NB4 (cell line): Measurements from ENCODE around the gene CRTAP.

Experiments
- POLR2A ChIP-seq: IDR thresholded peaks from 2 replicates; pipeline ENCODE4 v1.6.1; 2011; ENCODE audit warnings: mild to moderate bottlenecking; ENCODE audit not compliant: insufficient read length; ENCODE audit errors: extremely low read depth
- TF ChIP-seq, protein P1 (sequence below): IDR thresholded peaks from one replicate; pipeline ENCODE4 v1.5.1; 2012; ENCODE audit warnings: low read depth, low read length
- TF ChIP-seq, protein P2 (sequence below): IDR thresholded peaks from 2 replicates; pipeline ENCODE4 v1.6.1; 2011; ENCODE audit warnings: low read depth, low read length

DNA sequence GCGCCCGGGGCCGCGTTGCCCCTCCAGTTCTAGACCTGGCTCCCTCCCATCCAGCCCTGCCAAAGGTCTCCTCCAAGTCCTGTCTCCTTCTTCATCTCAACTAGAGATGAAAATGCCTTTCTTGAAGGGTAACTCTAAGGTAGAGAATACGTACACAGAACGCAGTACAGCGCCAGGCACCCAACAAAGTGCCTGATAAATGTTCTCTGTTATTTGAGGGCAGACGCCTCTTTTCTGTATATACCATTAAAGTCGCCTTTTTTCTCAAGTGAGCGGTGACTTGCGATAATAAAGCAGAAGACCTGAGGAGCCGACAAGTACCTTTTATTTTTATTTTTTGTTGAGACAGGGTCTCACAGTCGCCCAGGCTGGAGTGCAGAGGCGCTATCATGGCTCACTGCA is 809 bp downstream of the CRTAP start:
- TF ChIP-seq, protein P1, sequence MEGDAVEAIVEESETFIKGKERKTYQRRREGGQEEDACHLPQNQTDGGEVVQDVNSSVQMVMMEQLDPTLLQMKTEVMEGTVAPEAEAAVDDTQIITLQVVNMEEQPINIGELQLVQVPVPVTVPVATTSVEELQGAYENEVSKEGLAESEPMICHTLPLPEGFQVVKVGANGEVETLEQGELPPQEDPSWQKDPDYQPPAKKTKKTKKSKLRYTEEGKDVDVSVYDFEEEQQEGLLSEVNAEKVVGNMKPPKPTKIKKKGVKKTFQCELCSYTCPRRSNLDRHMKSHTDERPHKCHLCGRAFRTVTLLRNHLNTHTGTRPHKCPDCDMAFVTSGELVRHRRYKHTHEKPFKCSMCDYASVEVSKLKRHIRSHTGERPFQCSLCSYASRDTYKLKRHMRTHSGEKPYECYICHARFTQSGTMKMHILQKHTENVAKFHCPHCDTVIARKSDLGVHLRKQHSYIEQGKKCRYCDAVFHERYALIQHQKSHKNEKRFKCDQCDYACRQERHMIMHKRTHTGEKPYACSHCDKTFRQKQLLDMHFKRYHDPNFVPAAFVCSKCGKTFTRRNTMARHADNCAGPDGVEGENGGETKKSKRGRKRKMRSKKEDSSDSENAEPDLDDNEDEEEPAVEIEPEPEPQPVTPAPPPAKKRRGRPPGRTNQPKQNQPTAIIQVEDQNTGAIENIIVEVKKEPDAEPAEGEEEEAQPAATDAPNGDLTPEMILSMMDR = no peak
- no peak for TF ChIP-seq POLR2A
- TF ChIP-seq, protein P2, sequence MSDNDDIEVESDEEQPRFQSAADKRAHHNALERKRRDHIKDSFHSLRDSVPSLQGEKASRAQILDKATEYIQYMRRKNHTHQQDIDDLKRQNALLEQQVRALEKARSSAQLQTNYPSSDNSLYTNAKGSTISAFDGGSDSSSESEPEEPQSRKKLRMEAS = no peak
